Measurements from ENCODE around the gene PPP1CB.

PPP1CB gene

DNA sequence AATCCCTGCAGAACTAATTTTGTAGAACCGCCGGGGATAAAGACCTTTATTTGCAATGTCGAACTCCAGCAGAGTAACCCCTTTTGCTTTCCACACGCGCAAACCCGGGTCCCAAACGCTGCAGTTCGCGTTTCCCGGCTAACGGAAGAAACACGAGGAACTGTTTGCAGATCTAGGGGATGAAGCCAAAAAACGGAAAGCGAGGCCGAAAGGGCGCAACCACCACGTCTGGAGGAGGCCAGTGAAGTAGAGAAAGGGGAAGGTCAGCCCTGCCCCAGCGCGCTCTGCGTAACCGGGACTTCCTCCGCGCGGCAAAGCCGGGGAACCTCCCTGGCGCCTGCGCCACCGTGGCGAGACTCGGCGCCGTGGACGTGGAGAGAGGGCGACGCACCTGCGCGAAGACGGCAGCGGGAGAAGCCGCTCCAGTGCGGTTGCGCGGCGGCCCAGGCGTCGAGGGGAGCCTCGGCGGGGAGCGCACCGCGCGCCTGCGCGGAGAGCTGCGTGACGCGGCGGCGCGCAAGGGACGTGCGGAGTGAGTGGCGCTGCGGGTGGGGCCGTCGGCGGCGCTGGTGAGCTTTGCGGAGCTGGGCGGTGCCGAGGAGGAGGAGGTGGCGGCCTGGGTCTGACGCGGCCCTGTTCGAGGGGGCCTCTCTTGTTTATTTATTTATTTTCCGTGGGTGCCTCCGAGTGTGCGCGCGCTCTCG is at the start of gene PPP1CB:
Gene PPP1CB (plus strand): TSS at position 579 of the 704 bp plus-strand sequence. CDS start 295 bp downstream, outside the sequence.
- peak within 1 kb of the TSS; percentile 99 for H3K4me3 Mint-ChIP-seq
- H3K27me3 Mint-ChIP-seq, result no peaks in the 10 kb centered on the region
- H3K9me3 Mint-ChIP-seq, result no peaks in the 10 kb centered on the region
- H3K27ac Mint-ChIP-seq, result peak within 1 kb of the TSS; percentile 96
- H3K4me1 Mint-ChIP-seq, result peaks cover 59% of the 10 kb centered on the region
- H3K36me3 Mint-ChIP-seq, result peaks cover 8% of the 10 kb centered on the region

DNA sequence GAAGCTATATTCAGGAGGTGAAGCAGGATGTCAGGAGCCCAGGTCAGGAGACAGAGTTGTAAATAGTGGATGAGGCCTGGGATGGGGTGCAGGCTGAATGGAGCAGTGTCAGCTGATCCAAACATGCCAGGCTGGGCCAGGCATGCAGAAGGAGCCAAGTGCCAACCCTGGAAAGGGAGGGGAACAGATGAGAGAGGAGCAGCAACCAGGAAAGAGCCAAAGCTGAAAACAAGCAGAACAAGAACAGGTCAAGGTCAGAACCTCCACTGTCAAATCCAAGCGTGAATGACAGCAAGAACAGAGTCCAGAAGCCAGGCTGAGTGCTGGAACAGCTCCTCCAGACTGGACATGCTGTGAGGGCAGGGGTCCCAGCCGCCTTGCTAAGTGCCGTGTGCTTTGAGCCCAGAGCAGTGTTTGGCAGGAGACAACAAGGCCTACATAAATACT is 49.2 kb upstream of the PPP1CB start:
- H3K9me3 Mint-ChIP-seq, result peaks cover 13% of the 10 kb centered on the region
- H3K4me3 Mint-ChIP-seq, result no peak overlapping the region
- H3K27me3 Mint-ChIP-seq, result no peaks in the 10 kb centered on the region
- peaks cover 4% of the 10 kb centered on the region for H3K36me3 Mint-ChIP-seq
- no peaks in the 10 kb centered on the region for H3K4me1 Mint-ChIP-seq
- no peak overlapping the region for H3K27ac Mint-ChIP-seq

DNA sequence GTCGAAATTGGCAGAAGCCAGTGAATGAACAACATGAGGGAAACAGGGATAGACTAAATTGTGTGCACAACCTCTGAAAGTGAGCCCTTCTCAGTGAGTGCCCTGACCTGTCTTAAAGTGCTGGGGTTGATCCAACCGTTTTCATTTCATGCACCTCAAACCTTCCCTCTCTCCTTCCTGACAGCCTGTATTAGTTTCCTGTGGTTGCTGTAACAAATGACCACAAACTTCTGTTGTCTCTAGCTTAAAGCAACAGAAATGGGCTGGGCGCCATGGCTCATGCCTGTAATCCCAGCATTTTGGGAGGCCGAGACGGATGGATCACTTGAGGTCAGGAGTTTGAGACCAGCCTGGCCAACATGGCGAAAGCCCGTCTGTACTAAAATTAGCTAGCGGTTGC is 48.8 kb upstream of the PPP1CB start:
- peaks cover 4% of the 10 kb centered on the region for H3K36me3 Mint-ChIP-seq
- no peaks in the 10 kb centered on the region for H3K4me1 Mint-ChIP-seq
- H3K27me3 Mint-ChIP-seq, result no peaks in the 10 kb centered on the region

DNA sequence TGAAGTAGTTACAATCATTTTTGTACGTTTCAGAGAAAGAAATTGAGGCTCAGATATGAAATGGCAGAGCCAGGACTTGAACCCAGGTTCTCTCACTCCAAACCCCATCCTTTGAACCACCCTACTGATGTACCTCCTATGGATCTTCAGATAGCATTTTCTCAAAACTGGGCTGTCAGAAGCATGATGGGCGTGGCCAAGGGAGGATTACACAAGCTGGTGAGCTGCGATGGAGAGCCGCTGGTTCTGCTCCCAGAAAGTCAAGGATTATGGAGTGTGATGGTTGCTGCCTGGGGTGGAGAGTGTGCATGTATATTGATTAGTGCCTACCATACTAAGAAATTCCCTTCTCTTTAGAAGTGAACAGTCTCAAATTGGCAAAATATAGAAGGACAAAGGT is 47.0 kb upstream of the PPP1CB start:
- Mint-ChIP-seq H3K4me1 (no peaks in the 10 kb centered on the region), H3K27me3 (no peaks in the 10 kb centered on the region), H3K36me3 (peaks cover 4% of the 10 kb centered on the region), H3K4me3 (no peak overlapping the region), H3K27ac (no peak overlapping the region), H3K9me3 (peaks cover 13% of the 10 kb centered on the region)

More for the DNA sequence above, 48.8 kb upstream of the PPP1CB start:
- Mint-ChIP-seq H3K27ac (no peak overlapping the region), H3K4me3 (no peak overlapping the region), H3K9me3 (peaks cover 13% of the 10 kb centered on the region)

DNA sequence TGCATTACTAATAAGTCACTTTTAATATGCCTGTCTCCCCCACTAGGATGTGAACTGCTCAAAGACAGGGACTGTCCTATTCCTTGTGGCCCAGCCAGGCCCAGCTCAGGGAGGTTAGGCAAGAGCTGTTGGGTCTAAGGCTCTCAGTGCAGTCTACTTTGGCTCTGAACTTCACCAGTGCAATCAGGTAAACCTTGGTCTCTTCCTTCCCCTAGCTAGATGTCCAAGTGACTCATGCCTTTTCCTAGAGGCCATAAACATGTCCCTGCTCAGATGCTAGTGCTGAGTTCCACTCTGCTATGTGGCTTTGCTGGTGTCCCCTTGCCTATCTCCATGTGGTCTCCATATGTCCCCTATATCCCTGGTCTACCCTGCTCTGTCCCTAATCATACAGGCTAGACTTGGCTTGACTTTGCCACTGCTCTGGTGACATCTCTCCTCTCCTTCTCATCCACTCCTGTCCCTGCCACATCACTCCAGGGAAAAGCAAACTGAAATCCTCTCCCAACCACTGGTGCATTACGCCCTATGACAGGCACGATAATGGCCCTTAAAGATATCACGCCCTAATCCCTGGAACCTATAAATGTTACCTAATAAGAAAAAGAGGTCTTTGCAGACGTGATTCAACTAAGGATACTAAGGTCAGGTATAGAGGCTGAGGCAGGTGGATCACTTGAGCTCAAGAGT is 45.7 kb upstream of the PPP1CB start:
- peaks cover 13% of the 10 kb centered on the region for H3K9me3 Mint-ChIP-seq
- H3K4me1 Mint-ChIP-seq, result no peaks in the 10 kb centered on the region
- H3K27ac Mint-ChIP-seq, result no peak overlapping the region
- no peak overlapping the region for H3K4me3 Mint-ChIP-seq
- H3K27me3 Mint-ChIP-seq, result no peaks in the 10 kb centered on the region
- H3K36me3 Mint-ChIP-seq, result peaks cover 4% of the 10 kb centered on the region

DNA sequence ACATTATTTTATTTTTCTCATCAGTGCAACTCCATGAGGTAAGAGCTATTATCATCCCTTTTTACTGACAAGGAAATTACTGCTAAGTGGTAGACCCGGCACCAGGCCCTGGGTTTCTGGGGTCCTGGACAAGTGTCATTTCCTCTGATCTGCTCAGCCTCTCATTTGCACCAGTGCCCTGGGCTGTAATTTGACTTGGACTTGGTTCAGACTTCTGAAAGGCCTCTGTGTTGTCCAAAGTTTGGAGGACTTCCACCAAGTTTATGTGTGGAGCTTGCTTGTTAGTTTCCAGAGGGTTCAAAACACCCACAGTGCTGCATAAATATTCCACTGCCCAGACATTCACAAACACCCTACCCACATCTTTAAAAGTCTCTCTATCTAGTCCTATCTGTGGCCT is 44.0 kb upstream of the PPP1CB start:
- Mint-ChIP-seq H3K27me3 (no peaks in the 10 kb centered on the region), H3K27ac (no peak overlapping the region), H3K36me3 (peaks cover 4% of the 10 kb centered on the region), H3K9me3 (peaks cover 13% of the 10 kb centered on the region), H3K4me3 (no peak overlapping the region), H3K4me1 (no peaks in the 10 kb centered on the region)

DNA sequence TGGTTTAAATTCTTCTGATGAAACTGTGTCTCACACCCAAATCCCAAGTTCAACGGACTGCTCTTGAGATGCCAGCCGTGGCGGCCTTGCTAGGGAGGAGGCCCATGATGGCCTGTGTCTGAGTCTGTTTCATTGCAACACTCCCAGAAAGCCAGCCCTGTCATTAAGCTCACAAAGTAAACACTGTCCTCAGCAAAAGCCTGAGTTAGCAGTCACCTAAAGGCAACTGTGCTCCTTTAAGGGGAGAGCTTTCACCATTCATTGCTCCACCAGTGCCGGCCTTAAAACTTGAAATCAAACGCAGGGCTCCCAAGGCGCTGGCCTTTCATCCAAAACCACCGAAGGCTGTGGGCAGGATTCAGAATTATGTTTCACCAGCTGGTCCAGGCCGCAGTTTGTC is 42.5 kb upstream of the PPP1CB start:
- Mint-ChIP-seq H3K27ac (no peak overlapping the region), H3K4me3 (no peak overlapping the region), H3K27me3 (no peaks in the 10 kb centered on the region), H3K9me3 (peaks cover 13% of the 10 kb centered on the region), H3K4me1 (peaks cover 5% of the 10 kb centered on the region), H3K36me3 (peaks cover 4% of the 10 kb centered on the region)

DNA sequence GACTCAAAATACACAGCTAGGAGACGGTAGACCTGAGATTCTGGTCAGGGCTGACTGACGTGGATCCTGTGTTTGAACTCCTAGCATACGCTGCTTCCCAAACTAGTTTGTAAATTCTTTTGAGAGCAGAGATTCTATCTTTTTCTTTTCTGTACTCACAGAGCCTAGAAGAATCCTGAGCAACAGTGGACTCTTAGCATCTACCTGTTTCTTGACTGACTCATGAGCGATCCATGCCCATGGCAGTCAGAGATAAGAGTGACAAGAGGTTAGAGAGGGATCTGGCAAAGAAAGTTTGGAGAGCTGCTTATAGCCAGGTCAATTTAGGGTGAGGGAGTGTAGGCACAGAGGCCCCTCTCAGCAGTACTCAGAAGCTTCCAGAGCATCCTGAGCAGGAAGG is 41.1 kb upstream of the PPP1CB start:
- peaks cover 7% of the 10 kb centered on the region for H3K4me1 Mint-ChIP-seq
- H3K36me3 Mint-ChIP-seq, result peaks cover 3% of the 10 kb centered on the region
- peaks cover 11% of the 10 kb centered on the region for H3K9me3 Mint-ChIP-seq
- H3K27me3 Mint-ChIP-seq, result no peaks in the 10 kb centered on the region
- H3K4me3 Mint-ChIP-seq, result no peak overlapping the region
- no peak overlapping the region for H3K27ac Mint-ChIP-seq

DNA sequence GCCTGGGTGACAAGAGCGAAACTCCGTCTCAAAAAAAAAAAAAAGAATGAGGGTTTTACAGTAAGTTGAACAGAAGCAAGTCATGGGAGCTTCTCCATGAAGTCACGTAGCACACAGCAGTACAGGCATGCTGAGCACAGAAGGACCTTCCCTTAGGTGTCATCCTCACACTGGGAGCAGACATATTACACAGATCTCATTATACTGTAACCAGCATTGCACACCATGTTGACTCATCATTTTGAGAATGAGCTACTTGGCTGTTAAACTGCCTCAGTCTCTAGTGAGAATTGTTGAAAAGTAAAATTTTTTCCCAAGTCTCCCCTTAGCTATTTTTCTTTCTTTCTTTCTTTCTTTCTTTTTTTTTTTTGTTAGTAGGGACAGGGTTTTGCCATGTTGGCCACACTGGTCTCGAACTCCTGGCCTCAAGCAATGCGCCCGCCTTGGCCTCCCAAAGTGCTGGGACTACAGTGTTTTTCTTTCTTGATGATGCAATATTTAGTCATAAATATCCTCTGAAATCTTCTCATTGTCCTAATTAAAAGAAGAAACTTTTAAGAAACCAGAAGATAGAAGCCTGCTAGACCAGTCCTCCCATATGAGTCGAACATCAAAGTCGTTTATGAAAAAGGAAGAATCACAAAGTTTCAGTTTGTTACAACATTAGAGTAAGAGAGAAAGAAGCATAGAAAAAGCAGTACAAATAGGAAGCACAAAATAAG is 37.9 kb upstream of the PPP1CB start:
- Mint-ChIP-seq H3K4me1 (peaks cover 13% of the 10 kb centered on the region), H3K27me3 (no peaks in the 10 kb centered on the region), H3K9me3 (no peaks in the 10 kb centered on the region), H3K36me3 (no peaks in the 10 kb centered on the region), H3K4me3 (peak overlapping the region; percentile 33), H3K27ac (peak overlapping the region; percentile 48)

DNA sequence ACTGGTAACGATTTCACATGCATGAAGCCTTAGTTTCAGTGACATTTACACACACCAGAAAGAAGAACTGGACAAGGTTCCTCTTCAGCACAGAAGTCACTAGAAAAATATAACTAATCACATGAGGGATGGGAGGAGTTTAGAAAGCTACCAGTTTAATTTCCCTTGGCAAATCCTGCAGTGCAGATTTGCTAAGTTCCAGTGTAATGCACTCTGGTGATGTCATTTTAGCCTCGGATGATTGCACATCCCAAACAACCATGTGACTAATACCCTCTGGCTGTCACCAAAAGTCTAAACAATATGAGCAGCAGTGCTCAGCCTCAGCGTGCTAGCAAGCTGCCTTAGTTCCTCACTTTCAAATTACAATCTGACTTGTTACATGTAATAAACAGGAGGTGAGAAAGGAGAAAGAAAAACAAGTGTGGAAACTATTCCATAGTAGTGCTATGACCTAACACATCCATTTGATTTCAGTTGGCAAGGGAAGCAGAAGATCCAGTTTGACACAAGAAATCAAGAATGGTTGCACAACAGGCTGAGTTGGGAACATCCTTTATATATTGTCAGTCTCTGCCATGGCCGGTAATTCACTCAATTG is 35.3 kb upstream of the PPP1CB start:
- no peaks in the 10 kb centered on the region for H3K9me3 Mint-ChIP-seq
- H3K4me3 Mint-ChIP-seq, result no peak overlapping the region
- peaks cover 13% of the 10 kb centered on the region for H3K4me1 Mint-ChIP-seq
- H3K27me3 Mint-ChIP-seq, result no peaks in the 10 kb centered on the region
- no peak overlapping the region for H3K27ac Mint-ChIP-seq
- H3K36me3 Mint-ChIP-seq, result no peaks in the 10 kb centered on the region

DNA sequence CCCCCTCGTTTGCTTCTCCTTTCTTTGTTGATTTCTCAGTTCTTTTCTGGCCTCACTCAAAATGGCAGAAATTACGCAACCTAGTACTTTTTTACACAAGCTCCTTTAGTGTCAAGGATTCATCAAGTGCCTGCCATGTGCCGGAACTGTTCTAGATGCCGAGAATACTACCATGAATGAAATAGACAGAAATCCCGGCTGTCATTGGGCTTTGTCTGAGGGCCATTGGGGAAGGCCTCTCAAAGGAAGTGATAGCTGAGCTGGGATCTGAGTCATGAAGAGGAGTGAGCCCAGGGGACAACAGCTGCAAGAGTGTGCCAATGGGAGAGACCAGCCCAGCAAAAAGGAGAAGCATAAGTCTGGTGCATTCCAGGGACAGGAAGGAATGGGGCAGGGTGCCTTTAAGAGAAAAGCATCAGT is 34.3 kb upstream of the PPP1CB start:
- H3K36me3 Mint-ChIP-seq, result no peaks in the 10 kb centered on the region
- H3K27me3 Mint-ChIP-seq, result no peaks in the 10 kb centered on the region
- peaks cover 13% of the 10 kb centered on the region for H3K4me1 Mint-ChIP-seq
- H3K4me3 Mint-ChIP-seq, result no peak overlapping the region
- no peak overlapping the region for H3K27ac Mint-ChIP-seq
- H3K9me3 Mint-ChIP-seq, result no peaks in the 10 kb centered on the region

DNA sequence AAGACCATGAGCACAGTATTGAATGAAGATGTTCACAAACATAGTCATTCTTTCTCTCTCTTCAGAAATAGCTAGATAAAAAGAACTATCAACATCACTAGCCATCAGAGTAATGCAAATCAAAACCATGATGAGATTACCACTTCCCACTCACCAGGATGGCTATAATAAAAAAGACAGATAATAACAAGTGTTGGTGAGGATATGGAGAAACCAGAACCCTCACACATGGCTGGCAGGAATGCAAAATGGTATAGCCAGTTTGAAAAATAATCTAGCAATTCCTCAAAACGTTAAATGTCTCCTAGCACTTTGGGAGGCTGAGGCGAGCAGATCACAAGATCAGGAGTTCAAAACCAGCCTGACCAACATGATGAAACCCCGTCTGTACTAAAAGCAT is 31.3 kb upstream of the PPP1CB start:
- Mint-ChIP-seq H3K9me3 (no peaks in the 10 kb centered on the region), H3K27ac (no peak overlapping the region), H3K27me3 (no peaks in the 10 kb centered on the region), H3K4me3 (no peak overlapping the region), H3K36me3 (no peaks in the 10 kb centered on the region), H3K4me1 (peaks cover 6% of the 10 kb centered on the region)

DNA sequence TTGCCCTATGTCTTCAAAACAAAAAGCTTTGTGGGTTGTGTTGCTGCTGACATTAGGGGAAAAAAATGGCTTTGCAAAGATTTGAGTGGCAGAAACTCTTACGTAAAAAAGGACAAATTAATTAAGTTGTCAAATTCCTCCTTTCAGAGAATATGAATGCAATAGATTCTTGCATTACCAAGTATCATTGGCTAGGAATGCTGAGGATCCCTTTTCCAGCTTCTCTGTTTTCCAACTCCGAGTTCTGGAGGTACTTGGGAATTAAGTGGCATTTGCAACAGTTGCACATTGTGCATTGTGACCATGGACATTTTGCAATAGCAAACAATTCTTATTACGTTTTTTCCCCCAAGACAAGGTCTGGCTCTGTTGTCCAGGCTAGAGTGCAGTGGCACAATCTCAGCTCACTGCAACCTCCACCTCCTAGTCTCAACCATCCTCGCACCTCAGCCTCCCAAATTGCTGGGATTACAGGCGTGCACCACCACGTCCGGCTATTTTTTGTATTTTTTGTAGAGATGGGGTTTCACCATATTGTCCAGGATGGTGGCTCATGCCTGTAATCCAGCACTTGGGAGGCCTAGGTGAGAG is 29.9 kb upstream of the PPP1CB start:
- Mint-ChIP-seq H3K27ac (no peak overlapping the region), H3K4me1 (no peaks in the 10 kb centered on the region), H3K9me3 (no peaks in the 10 kb centered on the region), H3K4me3 (no peak overlapping the region), H3K27me3 (no peaks in the 10 kb centered on the region), H3K36me3 (no peaks in the 10 kb centered on the region)

DNA sequence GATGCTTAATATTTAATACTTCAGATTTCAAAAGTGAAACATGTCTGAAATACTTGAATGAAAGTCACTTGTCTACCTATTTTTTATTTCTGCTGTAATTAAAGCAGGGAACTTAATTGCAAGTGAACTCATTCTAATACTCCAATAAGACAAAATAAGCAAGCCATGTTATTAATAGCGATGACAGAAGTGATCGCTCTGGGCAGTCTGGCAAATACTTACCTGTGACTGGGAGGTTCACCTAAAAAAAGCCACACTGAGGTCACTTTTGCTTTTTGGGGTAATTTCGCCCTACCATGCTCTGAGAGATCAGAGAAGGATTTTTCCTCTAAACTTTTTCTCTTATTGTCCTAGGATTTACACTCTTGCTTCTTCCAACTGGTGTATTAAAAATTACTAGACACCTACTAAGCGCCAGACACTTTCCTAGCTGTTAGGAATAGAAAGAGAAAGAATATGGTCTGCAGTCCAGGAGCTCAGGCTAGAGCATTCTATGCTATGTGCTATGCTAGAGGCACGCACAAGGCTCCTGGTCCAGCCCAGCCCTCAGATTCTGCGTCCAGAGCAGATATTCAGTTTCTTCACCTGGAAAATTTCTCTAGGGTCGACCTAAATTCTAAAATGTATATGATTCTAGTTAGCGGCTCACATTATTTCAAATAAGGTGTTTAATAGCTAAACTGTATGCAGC is 26.5 kb upstream of the PPP1CB start:
- Mint-ChIP-seq H3K27me3 (no peaks in the 10 kb centered on the region), H3K36me3 (no peaks in the 10 kb centered on the region), H3K27ac (no peak overlapping the region), H3K9me3 (no peaks in the 10 kb centered on the region), H3K4me1 (peaks cover 4% of the 10 kb centered on the region), H3K4me3 (no peak overlapping the region)

DNA sequence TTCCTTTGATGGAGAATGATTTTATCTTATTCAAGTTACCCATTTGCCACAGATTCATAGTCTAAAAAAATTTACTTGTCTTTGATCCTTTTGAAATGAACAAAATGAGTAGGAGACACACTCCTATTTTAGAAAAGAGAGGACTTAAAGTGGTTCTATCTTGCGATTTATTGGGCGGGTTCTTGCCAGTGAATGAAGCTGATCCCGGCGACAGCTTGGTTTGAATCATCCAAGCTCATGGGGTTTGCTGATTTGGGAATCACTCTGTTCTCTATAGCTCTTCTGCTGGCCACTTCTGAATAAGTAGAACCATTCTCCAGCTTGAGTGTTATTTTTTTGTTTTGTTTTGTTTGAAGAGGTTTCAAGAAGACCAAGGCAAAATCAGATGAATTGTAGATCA is 25.5 kb upstream of the PPP1CB start:
- no peak overlapping the region for H3K4me3 Mint-ChIP-seq
- no peaks in the 10 kb centered on the region for H3K9me3 Mint-ChIP-seq
- no peak overlapping the region for H3K27ac Mint-ChIP-seq
- no peaks in the 10 kb centered on the region for H3K27me3 Mint-ChIP-seq
- H3K36me3 Mint-ChIP-seq, result no peaks in the 10 kb centered on the region
- peaks cover 14% of the 10 kb centered on the region for H3K4me1 Mint-ChIP-seq

All from activated naive CD4-positive, alpha-beta T cell treated with anti-CD3 and anti-CD28 coated beads, Interleukin-2, amount 50 U/mL, for 24 hours (primary cell).